PC-9 (cell line): ENCODE data around the gene FBXO38. TPM values are rescaled to one million over a fixed set of nuclear protein-coding genes. Genes with fewer than 3 reads are reported as not detected.

Experiments used
- BruUV-seq: library from RNA; stranded (reverse); fragments of 400-500 nt; replicated peaks from 2 replicates; lab custom pipeline; 2021; lab: Mats Ljungman, UMichigan
- CTCF ChIA-PET: fragments of 300-600 bp; sonication (Branson Sonifier 250); formaldehyde crosslinking; loops from one replicate; lab custom pipeline; 2022; ENCODE audit warnings: antibody characterized with exemption; lab: Charles Lee
- POLR2A ChIA-PET: fragments of 300-600 bp; sonication (Branson Sonifier 250); formaldehyde crosslinking; loops from one replicate; lab custom pipeline; 2022; ENCODE audit warnings: antibody characterized with exemption; ENCODE audit not compliant: unreplicated experiment; lab: Charles Lee
- DNase-seq, 2 experiments: peaks; one replicate each; pipeline versions ENCODE4 v3.0.0 to v3.0.0-alpha.2; 2015 to 2022; ENCODE audit warnings: mixed read lengths in 1 of 2
- H2AFZ ChIP-seq: fragments of 200-600 bp; sonication (generic); 2 replicates; pipeline ENCODE4 v1.8.1; 2017; ENCODE audit warnings: antibody characterized with exemption
- H3F3A ChIP-seq: fragments of 200-600 bp; sonication (generic); 2 replicates; pipeline ENCODE4 v1.8.1; 2017; ENCODE audit warnings: antibody characterized with exemption, mild to moderate bottlenecking, low read depth; ENCODE audit not compliant: insufficient read depth
- H3K27ac ChIP-seq: fragments of 200-600 bp; sonication (generic); 2 replicates; pipeline ENCODE4 v1.6.1; 2016; ENCODE audit warnings: mixed run types
- H3K27me3 ChIP-seq: fragments of 200-600 bp; sonication (generic); 2 replicates; pipeline ENCODE4 v1.6.1; 2016; ENCODE audit warnings: low read depth, mixed run types; ENCODE audit not compliant: insufficient read depth
- H3K36me3 ChIP-seq: fragments of 200-600 bp; sonication (generic); 2 replicates; pipeline ENCODE4 v1.6.1; 2016; ENCODE audit warnings: low read depth, mixed run types
- H3K4me1 ChIP-seq: fragments of 200-600 bp; sonication (generic); replicated peaks from 2 replicates; pipeline ENCODE4 v1.6.1; 2016; ENCODE audit warnings: mixed run types; ENCODE audit not compliant: insufficient read depth
- H3K4me2 ChIP-seq: fragments of 200-600 bp; sonication (generic); 2 replicates; pipeline ENCODE4 v1.6.1; 2017; ENCODE audit warnings: mixed run types
- H3K4me3 ChIP-seq: fragments of 200-600 bp; sonication (generic); 2 replicates; pipeline ENCODE4 v1.6.1; 2016; ENCODE audit warnings: mixed run types
- H3K79me2 ChIP-seq: fragments of 200-600 bp; sonication (generic); 2 replicates; pipeline ENCODE4 v1.6.1; 2017; ENCODE audit warnings: low read depth, mixed run types
- H3K9me2 ChIP-seq: fragments of 200-600 bp; sonication (generic); 2 replicates; pipeline ENCODE4 v1.8.1; 2017; ENCODE audit warnings: mild to moderate bottlenecking; ENCODE audit not compliant: insufficient read depth
- H3K9me3 ChIP-seq: fragments of 200-600 bp; sonication (generic); 2 replicates; pipeline ENCODE4 v1.8.1; 2016; ENCODE audit warnings: low read depth; ENCODE audit not compliant: insufficient read depth
- H4K20me1 ChIP-seq: fragments of 200-600 bp; sonication (generic); 2 replicates; pipeline ENCODE4 v1.8.1; 2017; ENCODE audit not compliant: insufficient read depth
- EZH2 ChIP-seq: fragments of 200-600 bp; sonication (generic); IDR thresholded peaks from 2 replicates; pipeline ENCODE4 v1.8.0; 2017; ENCODE audit warnings: antibody characterized with exemption, low read depth
- intact Hi-C: fragments of 100-400 bp; cut with micrococcal nuclease; formaldehyde crosslinking; loops from one replicate; pipeline ENCODE4 v1.10.0; 2022; ENCODE audit not compliant: unreplicated experiment
- total RNA-seq: library from RNA; stranded (reverse); gene quantifications from 2 replicates; pipeline ENCODE4 v1.2.3, GENCODE V29; 2021
- TF ChIP-seq, protein P1 (sequence below): fragments of 200-600 bp; sonication (generic); conservative IDR thresholded peaks from 2 replicates; pipeline ENCODE4 v1.6.1; 2017; ENCODE audit warnings: mixed run types, antibody characterized with exemption, mild to moderate bottlenecking, moderate library complexity

The FBXO38 gene
- total RNA-seq, 1 experiment from 2014 or later, result 49.8 TPM

DNA sequence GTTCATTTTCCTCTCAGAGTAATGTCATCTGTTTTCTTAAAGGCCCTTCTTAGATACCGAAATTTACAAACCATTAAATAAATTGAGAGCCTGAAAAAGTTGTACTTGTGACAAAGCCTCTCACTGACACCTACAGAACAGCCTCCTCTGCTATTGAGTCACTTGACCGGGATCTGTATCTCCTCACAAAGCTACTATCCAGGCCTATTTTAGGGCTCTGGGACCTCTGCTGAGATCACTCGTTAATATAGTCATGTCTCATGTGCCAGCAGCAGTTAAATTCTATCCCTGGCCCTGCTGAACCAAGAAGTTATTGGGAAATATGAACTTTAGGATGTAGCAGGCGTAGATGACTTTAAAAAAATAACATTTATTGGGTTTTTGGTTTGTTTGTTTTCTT, 31.1 kb downstream of the FBXO38 start:
- Histone ChIP-seq H3K4me2 (no peak overlapping the region), H3K4me1 (no peaks in the 10 kb centered on the region), H3K9me3 (no peaks in the 10 kb centered on the region), H3K79me2 (no peaks in the 10 kb centered on the region), H3K27me3 (no peaks in the 10 kb centered on the region), H3K9me2 (no peaks in the 10 kb centered on the region), H2AFZ (no peak overlapping the region), H3K27ac (no peak overlapping the region), H3F3A (no peaks in the 10 kb centered on the region), H4K20me1 (no peaks in the 10 kb centered on the region), H3K4me3 (no peak overlapping the region), H3K36me3 (peaks cover 37% of the 10 kb centered on the region; the same call in 1 of the 2 replicates)
- ChIA-PET POLR2A (no interaction called here), CTCF (no interaction called here)
- no peak for DNase-seq
- no TSS peak for BruUV-seq
- intact Hi-C loops, result no loop called here
- TF ChIP-seq EZH2, result no peak
- TF ChIP-seq, protein P1, sequence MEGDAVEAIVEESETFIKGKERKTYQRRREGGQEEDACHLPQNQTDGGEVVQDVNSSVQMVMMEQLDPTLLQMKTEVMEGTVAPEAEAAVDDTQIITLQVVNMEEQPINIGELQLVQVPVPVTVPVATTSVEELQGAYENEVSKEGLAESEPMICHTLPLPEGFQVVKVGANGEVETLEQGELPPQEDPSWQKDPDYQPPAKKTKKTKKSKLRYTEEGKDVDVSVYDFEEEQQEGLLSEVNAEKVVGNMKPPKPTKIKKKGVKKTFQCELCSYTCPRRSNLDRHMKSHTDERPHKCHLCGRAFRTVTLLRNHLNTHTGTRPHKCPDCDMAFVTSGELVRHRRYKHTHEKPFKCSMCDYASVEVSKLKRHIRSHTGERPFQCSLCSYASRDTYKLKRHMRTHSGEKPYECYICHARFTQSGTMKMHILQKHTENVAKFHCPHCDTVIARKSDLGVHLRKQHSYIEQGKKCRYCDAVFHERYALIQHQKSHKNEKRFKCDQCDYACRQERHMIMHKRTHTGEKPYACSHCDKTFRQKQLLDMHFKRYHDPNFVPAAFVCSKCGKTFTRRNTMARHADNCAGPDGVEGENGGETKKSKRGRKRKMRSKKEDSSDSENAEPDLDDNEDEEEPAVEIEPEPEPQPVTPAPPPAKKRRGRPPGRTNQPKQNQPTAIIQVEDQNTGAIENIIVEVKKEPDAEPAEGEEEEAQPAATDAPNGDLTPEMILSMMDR, result no peak

DNA sequence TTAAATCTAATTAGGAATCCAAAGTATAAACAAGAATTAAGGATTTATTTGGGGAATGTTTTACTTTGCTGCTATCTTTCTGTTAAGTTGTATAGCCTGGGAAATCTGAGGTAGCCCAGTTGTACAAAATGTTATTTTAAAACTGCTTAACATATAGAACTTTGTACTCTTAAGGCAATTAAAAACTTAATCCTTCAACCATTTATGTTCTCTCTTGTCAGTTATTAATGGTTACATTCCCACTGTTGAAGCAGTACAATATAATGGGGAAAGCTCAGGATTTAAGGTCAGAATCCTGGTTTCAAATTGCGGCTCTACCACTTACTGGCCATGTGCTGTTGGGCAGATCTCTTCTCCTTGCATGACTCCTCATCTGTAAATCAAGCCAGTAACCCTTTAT, 32.7 kb downstream of the FBXO38 start:
- intact Hi-C loops, result no loop called here
- Histone ChIP-seq H3K9me2 (no peaks in the 10 kb centered on the region), H3K9me3 (no peaks in the 10 kb centered on the region), H3K4me3 (no peak overlapping the region), H3K27me3 (no peaks in the 10 kb centered on the region), H3K36me3 (peaks cover 27% of the 10 kb centered on the region; the same call in 1 of the 2 replicates), H3K4me1 (no peaks in the 10 kb centered on the region), H3F3A (no peaks in the 10 kb centered on the region), H3K79me2 (no peaks in the 10 kb centered on the region), H3K27ac (no peak overlapping the region), H2AFZ (no peak overlapping the region), H4K20me1 (peaks cover 9% of the 10 kb centered on the region; the same call in 1 of the 2 replicates), H3K4me2 (no peak overlapping the region)
- no peak for DNase-seq
- POLR2A ChIA-PET, result no interaction called here
- CTCF ChIA-PET, result no interaction called here
- no TSS peak for BruUV-seq
- no peak for TF ChIP-seq EZH2

DNA sequence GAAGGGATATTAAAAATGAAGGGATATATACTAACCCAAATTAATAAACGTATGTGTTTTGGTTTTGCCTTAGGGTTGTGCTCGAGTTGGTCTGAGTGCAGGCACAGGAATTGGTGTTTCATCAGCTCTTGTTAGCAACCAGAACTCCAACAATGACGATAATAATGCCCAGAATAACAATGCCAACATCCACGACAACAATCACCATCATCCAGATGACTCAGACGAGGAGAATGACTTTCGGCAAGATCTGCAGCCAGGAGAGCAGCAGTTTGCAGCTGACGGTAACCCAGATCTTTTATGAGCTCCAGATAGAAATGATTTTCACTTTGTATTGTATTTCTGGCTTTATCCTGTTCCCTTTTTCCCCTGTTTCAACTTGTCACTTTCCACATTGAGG, 33.2 kb downstream of the FBXO38 start:
- no TSS peak for BruUV-seq
- POLR2A ChIA-PET, result no interaction called here

More for the DNA sequence above, 33.2 kb downstream of the FBXO38 start:
- Histone ChIP-seq H3K9me2 (no peaks in the 10 kb centered on the region), H3K79me2 (no peaks in the 10 kb centered on the region), H3K27me3 (no peaks in the 10 kb centered on the region), H3K4me3 (no peak overlapping the region), H3K4me2 (no peak overlapping the region), H3K4me1 (no peaks in the 10 kb centered on the region), H3F3A (no peaks in the 10 kb centered on the region), H2AFZ (no peak overlapping the region), H4K20me1 (peaks cover 9% of the 10 kb centered on the region; the same call in 1 of the 2 replicates), H3K27ac (no peak overlapping the region), H3K9me3 (no peaks in the 10 kb centered on the region), H3K36me3 (peaks cover 27% of the 10 kb centered on the region; the same call in 1 of the 2 replicates)
- TF ChIP-seq EZH2, result no peak
- TF ChIP-seq, protein P1, result no peak
- DNase-seq, result no peak
- intact Hi-C loops, result no loop called here
- CTCF ChIA-PET, result no interaction called here
